HUDEP-2 (cell line): ENCODE data around the gene TMEM272.

ENCODE experiments used
- DNase-seq, 76 experiments: peaks; one replicate each; lab custom pipeline; 2025; ENCODE audit not compliant: unreplicated experiment in 76 of 76; lab: John Stamatoyannopoulos, UW

The TMEM272 gene

GRCh38 chr13:51784097-51784496 is 60.9 kb downstream of the TMEM272 start:
- no peak for DNase-seq

GRCh38 chr13:51783428-51784094 is 61.4 kb downstream of the TMEM272 start:
- DNase-seq, result no peak

- DNase-seq, result no peak
These were observed 62.8 kb downstream of the TMEM272 start for GRCh38 chr13:51782026-51782710.

GRCh38 chr13:51781246-51782022 is 63.5 kb downstream of the TMEM272 start:
- DNase-seq, result peak in 22 of 76 experiments; percentile 5 to 38 (median 16)

DNA sequence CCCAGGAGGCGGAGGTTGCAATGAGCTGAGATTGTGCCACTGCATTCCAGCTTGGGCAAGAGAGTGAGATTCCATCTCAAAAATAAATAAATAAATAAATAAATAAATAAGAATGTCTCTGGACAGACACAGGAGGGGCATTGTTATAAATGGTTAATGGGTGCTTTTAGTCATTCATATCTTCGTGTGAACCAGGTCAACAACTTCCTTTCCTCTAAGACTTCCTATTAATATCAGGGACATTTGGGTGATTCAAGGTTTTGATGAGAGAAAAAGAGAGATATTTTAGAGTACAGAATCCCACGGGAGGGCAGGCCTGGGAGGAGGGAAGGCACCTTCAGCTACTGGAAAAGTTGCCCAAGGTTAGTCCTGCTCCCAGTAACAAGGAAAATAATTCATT is 64.9 kb downstream of the TMEM272 start:
- DNase-seq, result no peak

- no peak for DNase-seq
These were observed 66.6 kb downstream of the TMEM272 start for GRCh38 chr13:51778392-51778791.

DNA sequence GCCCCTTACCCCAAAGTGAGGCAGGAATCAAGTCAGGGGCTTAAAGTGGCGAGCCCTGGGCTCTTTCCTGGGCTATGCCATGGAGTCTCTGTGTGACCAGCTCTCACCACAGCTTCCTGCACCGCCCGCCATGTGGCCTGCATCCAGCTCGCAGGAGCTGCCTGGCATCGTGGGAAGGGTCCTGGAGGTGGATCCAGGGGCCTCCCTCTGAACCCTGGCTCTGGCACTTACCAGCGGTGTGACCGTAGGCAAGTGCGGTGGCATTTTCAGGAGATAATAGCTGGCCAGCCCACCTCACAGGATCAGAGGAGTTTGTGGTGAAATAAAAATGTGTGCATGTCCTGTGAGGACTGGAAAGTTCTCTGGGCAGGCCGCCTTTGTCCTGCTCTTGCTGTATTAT is 67.1 kb downstream of the TMEM272 start:
- no peak for DNase-seq

GRCh38 chr13:51776179-51776578 is 68.8 kb downstream of the TMEM272 start:
- no peak for DNase-seq

GRCh38 chr13:51773515-51773914 is 71.5 kb downstream of the TMEM272 start:
- DNase-seq, result no peak

DNA sequence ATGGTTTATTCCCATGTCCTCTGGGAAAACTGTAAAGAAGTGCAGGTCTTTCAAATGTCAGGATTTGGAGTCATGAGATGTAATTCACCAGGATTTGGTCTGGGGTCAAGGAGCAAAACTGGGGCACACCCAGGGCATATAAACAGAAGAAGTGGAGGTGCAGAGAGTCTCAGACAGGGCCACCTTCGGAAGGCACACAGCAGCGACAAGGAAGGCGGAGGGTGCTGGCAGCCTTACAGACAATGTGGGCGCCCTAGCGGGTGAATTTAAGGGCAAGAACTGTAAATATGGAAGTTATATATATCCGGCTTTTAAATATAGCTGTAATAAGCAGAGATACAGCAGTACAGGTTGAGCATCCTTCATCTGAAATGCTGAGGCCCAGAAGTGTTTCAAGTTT is 72.2 kb downstream of the TMEM272 start:
- DNase-seq, result no peak

- DNase-seq, result no peak
These were observed 72.9 kb downstream of the TMEM272 start for GRCh38 chr13:51772105-51772455.

GRCh38 chr13:51771418-51772104 is 73.4 kb downstream of the TMEM272 start:
- DNase-seq, result peak in 1 of 76 experiments; percentile 7

GRCh38 chr13:51770681-51771417 is 74.1 kb downstream of the TMEM272 start:
- DNase-seq, result no peak

GRCh38 chr13:51770160-51770559 is 74.8 kb downstream of the TMEM272 start:
- DNase-seq, result no peak

GRCh38 chr13:51769455-51770127 is 75.4 kb downstream of the TMEM272 start:
- DNase-seq, result no peak

GRCh38 chr13:51768976-51769375 is 76.0 kb downstream of the TMEM272 start:
- DNase-seq, result no peak

DNA sequence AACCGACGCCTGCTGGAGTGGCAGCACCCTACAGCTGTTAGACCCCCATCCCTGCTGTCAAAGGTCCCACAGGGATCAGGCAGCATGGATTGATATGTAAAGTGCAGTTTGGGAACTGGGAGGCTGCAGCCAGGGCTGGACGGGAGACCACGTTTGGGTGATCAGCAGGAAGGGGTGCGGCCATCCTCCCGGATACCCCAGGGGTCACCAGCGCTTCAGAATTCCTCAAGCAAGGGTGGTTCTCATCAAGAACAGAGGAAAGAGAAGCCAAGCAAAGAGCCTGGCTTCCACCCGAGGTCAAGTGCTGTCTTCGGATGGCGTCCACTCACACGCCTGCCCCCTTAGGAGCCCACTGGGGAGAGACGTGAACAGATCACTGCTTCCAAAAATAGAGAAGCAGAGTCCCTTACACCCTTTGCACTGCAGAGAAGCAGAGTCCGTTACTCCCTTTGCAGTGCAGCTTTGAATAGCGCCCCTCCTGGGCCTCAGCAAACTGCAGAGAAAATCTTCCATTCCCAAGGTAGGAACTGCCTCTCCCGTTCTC is 76.5 kb downstream of the TMEM272 start:
- no peak for DNase-seq

DNA sequence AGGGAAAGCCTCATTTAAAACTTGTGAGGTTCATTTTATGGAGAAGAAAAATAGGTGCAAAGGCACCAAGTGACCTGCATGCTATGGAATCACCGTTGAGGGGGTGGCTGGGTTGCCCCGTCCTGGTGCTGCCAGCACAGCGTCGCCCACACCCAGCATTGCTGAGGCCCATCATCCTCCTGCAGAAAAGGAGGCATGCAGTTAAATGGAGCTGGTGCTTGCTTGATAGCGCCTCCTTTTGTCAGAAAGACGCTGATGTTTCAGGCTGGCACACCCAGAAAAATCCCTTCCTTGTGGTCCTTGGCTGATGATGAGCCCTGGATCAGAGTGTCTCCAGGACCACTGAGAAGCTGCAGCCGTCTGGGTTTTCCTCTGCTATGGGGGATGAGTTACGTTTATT is 77.9 kb downstream of the TMEM272 start:
- peak in 5 of 76 experiments; percentile 3 to 26 (median 14) for DNase-seq

DNA sequence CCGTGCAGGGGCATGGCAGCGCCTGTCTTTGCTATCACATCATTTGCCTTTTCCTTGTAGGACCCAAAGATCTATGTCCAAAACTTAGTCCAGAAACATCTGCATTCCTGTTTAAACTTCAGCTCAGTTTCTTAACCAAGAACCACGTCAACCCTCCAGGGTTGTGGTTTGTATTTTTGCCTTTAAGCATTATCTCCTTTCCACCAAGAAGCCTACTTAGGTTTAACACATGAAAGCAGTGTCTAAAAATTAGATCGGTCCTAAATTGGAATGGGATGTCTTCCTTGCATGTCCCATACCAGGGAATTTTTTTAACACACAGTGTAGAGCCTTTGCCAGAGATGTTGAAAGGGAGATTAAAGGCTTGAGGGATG is 79.8 kb downstream of the TMEM272 start:
- no peak for DNase-seq
